Measurements from ENCODE around the gene BTG1.

The BTG1 gene

GRCh38 chr12:92133795-92134637 is 11.6 kb downstream of the BTG1 start:
- no peak for DNase-seq (ENCODE audit: low spot score)

- DNase-seq (ENCODE audit: low spot score), result no peak
These were observed 12.5 kb downstream of the BTG1 start for GRCh38 chr12:92133171-92133570.

DNA sequence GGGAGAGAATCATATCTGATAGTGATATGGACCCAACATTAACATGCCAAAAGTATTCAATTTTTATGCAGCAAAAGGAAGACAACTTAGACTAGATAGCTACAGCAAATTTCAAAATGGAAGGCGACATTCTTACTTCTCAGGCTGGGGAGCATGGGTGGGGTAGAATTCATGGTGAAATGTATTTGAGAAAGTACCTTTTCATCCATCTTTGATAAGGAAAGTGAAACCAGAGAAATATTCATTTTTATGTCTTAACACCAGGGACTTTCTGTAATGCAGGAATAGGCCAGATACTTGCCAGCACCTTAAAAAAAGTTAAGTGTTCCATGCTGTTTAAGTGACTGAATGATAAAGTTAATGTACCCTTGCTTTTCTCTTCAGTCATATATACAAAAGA is 13.4 kb downstream of the BTG1 start:
- no peak for DNase-seq (ENCODE audit: low spot score)

DNA sequence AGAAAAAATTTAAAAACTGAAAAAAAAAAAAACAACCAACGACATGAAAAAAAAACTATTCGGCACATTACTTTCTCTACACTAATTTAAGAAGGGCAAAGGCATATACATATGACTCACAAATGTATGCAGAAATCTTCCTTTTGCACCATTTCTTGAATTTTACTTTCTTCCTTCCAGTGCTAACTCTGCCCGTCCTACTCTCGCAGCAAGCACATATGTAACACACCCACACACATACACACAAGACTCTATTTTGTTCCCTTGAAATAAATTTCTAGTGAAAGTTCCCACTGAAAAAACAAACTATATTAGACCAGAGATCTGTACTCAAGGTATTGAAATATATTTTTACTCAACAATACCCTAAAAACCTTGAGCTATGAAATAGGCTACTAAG is 14.6 kb downstream of the BTG1 start:
- no peak for DNase-seq (ENCODE audit: low spot score)

DNA sequence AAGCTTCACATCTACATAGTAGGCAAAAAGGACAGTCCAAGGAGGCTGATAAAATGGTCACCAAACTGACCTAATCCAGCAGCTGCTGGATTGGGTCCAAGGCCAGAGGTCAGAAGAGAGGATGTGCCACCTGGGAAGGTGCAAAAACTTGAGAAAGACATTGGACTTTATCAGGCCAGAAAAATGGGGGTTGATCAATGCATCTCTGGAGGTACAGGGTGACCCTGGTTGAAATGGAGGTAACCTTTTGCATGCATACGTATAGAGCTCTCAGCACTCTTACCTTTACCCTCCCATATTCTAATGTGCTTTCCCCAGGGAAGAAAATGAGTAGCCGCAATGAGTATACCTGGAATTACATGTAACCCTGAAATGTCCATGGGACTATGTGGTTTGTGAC is 16.0 kb downstream of the BTG1 start:
- DNase-seq (ENCODE audit: low spot score), result no peak

DNA sequence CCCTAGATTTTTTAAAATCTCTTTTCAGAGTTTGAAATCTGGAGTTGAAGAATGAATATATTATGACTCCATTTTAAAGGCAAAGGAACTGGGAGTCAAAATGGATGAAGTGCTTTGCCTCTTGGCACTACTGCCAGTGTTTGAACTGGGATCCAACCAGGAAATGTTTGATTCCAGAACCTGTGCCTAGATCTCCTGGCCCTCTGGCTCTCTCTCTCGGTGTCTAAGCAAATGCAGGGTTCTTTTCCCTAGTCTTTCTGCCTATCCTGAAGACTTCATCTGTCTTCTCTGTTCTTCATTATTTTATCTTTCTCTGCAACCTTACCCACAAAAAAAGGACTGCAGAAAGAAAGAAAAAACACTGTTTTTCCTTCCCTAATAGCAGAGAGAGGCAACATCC is 17.0 kb downstream of the BTG1 start:
- DNase-seq (ENCODE audit: low spot score), result no peak

DNA sequence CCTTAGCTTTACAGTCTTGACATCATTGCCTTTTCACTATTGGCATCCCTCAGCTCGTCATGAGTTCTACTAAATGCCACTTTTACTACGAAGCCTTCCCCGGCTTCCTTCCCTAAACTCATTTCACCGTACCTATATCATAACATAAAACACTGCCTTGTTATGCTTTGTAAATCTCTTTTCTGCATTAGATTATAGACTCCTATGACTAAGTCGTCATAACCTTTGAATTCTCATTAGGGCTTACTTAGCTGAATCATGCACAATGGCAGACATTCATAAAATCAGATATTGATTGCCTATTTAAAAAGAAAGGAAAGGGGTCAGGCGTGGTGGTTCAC is 21.0 kb downstream of the BTG1 start:
- no peak for DNase-seq (ENCODE audit: low spot score)

DNA sequence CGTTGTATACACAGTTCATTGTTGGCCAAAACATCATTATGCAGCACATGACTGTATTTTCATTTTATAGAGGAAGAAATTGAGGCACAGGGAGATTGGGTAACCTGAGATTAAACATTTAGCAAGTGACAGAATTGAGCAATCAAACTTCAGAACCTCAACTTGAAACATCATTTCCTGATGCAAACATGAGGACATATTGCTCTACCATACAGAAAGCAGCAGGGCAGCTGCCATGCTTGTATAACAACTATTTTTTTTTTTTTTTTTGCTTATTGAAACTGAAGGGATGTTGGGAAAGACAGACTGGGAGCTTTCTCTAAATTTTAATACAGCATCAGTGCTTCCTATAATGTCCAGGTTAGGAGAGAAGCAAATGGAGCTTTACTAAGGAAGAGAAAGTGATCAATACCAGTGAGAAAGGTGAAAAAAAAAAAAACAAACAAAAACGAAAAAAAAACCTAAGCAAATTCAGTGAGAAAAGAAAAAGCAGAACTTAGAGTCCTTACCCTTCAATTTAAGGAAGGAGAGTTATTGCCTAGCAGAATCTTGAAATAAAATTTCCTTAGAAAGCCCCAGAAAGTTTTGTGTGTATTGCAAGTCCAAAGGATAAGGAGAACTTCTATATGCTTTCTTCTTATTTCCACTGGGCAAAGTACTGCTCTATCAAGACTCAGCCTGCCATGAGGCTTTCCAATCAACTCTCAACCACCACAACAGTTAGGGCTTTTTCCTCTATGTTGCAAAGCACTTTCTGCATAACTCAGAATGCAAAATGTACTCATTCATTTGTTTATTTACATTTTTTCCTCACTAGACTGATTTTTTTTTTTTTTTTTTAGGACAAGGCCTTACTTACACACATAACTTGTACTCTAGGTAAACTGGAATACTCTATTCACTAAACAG is 21.6 kb downstream of the BTG1 start:
- DNase-seq (ENCODE audit: low spot score), result no peak

GRCh38 chr12:92122941-92123779 is 22.5 kb downstream of the BTG1 start:
- no peak for DNase-seq (ENCODE audit: low spot score)

DNA sequence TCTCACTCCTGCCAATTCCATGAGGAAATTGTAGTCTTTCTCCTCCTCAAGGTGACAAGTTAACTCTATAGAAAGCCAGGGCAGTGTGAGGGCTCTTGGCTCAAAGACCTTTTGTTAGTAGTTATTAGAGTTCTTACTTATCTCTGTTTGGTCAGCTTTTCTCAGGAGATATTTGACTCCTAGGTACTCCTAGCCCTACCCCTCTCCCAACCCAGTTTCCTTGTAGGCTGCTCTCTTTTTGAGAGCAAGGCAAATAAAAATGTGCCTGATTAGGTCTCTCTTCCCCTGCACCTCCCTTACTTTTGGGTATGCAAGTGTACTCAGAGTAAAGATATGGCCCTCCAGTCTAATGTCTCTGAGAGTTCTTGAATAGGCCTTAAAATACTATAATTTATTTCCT is 23.8 kb downstream of the BTG1 start:
- DNase-seq (ENCODE audit: low spot score), result no peak

DNA sequence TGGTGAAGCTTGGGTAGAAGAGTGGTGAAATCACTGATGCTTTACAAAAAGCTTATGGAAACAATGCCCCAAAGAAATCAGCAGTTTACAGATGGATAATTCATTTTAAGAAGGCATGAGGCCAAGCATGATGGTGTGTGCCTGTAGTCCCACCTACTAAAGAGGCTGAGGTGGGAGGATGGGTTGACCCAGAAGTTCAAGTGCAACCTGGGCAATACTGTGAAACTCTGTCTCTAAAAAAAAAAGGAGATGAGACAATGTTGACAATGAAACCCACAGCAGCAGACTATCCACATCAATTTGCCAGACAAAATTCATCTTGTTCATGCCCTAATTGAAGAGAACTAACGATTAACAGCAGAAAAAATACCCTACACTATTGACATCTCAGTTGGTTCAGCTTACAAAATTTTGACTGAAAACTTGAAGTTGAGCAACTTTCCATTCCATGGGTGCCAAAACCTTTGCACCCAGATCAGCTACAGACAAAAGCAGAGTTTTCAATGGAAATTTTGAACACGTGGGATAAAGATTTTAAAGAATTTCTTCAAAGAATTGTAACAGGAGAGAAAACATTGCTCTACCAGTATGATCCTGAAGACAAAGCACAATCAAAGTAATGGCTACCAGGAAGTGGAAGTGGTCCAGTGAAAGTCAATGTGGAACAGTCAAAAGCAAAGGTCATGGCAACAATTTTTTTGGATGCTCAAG is 26.7 kb downstream of the BTG1 start:
- no peak for DNase-seq (ENCODE audit: low spot score)

- no peak for DNase-seq (ENCODE audit: low spot score)
These were observed 30.8 kb downstream of the BTG1 start for GRCh38 chr12:92114834-92115233.

DNA sequence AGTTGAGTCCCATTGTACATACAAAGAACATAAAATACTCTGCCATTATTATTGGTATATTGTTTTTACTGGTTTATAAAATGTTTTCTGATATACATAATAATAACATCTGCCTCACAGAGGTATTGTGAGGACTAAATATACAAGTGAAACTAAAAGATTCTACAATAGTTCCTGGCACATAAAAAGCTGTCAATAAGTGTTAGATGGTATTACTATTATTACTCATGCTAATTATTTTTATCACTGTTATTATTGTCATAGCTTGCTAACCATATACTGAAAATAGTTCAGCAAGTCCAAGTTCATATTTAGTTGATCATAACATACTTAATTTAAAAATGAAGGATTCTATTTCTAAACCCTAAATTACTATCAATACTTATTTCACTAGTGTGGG is 34.4 kb downstream of the BTG1 start:
- no peak for DNase-seq (ENCODE audit: low spot score)

GRCh38 chr12:92110083-92110640 is 35.5 kb downstream of the BTG1 start:
- no peak for DNase-seq (ENCODE audit: low spot score)

- DNase-seq (ENCODE audit: low spot score), result no peak
These were observed 36.0 kb downstream of the BTG1 start for GRCh38 chr12:92109613-92110012.

GRCh38 chr12:92108651-92109050 is 37.0 kb downstream of the BTG1 start:
- peak; percentile 70 for DNase-seq (ENCODE audit: low spot score)

DNA sequence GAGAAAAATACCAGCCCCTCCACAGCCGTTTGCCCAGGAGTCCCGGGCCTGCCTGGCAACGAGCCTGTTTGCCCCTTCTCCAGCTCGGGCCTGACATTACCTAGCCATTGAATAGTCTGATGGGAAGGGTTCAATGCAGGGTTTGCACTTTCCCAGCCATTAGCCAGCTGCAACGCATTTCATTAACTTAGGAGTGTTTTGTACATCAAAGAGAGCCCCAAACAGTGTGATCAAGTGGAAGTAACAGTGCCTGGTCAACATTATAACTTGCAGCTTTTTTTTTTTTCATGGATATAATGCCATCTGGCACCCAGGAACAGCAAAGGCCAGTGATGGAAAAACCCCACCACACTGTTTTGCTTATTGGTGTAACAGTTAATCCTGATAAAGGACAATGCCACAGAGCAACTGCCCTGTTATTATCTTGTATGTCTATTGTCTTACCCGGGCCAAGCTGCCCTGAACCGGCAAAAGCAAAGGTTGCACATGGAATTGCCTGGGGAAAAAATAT is 38.0 kb downstream of the BTG1 start:
- no peak for DNase-seq (ENCODE audit: low spot score)

GRCh38 chr12:92107094-92107493 is 38.6 kb downstream of the BTG1 start:
- DNase-seq (ENCODE audit: low spot score), result no peak

DNA sequence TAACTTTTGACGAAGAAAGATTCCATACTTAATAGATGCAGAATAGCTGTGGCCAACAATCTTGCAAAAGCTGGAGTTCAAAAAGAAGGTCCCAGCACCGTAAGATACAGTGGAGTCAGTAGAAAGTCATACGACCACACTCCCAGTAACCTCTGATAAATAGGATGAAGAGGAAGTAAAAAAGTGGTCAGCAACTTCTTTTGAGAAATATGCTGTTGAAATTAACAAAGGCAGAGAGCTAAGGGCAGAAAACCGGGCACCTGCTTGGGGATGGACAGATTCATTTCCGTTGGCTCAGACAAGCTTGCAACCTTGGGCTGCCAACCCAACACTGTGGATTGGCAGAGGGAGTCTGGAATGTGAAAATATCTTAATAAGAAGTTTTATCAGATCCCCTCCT is 40.0 kb downstream of the BTG1 start:
- DNase-seq (ENCODE audit: low spot score), result no peak

GRCh38 chr12:92105110-92105509 is 40.5 kb downstream of the BTG1 start:
- no peak for DNase-seq (ENCODE audit: low spot score)

DNA sequence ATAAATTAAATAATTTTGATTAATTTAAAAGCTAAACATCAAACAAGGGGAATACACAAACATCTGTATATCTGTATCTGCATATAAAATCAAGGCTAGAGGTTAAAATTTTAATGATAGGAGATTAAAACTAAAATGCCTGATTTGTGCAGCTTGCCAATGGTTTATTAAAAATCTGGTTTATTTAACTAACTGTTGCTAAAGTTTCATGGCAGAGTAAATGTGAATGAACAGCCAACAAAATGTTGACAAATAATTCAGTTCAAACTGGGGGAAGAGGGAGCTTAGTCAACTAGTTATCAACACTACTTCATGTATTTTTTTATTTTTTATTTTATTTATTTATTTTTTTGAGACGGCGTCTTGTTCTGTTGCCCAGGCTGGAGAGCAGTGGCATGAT is 43.0 kb downstream of the BTG1 start:
- no peak for DNase-seq (ENCODE audit: low spot score)

Data from AG20443 (cell line).